Measurements from ENCODE around the gene PPT1. TPM values are rescaled to one million over a fixed set of nuclear protein-coding genes. Genes with fewer than 3 reads are reported as not detected.

The PPT1 gene
- total RNA-seq, 1 donor from 2014 or later: 31.1 TPM

DNA sequence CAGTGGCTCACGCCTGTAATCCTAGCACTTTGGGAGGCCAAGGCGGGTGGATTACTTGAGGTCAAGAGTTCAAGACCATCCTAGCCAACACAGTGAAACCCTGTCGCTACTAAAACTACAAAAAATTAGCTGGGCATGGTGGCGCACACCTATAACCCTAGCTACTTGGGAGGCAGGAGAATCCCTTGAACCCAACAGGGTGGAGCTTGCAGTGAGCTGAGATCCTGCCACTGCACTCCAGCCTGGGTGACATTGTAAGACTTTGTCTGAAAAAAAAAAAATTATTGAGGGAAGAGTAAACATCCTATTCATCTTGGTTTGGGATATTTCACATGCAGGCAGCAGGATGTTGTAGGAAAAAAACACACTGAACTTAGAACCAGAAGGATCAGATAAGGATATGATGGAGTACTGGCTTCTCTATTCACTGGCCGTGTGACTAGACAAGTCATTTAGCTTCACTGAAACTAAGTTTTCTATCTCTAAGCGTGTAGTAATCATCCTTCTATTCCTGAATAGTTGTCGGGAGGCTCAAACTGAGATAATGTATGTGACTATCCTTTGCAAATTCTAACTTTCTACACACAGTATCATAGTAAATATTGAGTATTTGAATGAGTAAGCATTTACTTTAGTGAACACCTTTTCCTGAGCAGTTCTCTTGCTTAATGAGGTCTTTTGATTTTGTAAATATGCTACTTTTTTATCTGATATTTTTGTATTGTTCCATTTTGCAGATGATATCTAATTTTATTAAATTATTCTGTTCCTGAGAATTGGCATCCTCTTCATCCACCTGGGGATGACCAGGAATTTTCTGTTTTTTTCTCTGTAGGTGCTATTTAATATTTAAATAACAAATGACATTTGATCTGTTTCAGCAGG, 38.4 kb downstream of the PPT1 start:
- no peak for DNase-seq (ENCODE audit: low spot score)
- intact Hi-C loops (cut with DNase I): loop anchor here (2.0 kb wide), 1 partner anchor 18 kb away; the partner anchor contains the start of gene CAP1

DNA sequence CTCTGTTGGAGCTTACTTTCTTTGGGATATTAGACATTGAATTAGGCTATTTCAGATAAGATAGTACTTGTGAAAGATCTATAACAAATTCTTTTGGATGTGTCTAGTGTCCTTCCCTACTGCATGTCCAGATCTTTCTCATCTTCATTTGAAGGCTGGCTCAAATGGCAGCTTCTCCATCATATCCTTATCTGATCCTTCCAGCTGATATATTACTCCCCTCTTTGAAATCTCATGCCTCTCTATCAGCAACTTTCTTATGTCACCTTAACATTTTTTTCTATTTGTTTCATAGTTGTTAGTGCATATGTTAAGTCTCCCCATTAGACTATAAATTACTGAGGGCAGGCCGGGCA, 39.0 kb downstream of the PPT1 start:
- intact Hi-C loops (cut with DNase I): loop anchor here (2.0 kb wide), 1 partner anchor 17 kb away; the partner anchor contains the start of gene CAP1
- no peak for DNase-seq (ENCODE audit: low spot score)

DNA sequence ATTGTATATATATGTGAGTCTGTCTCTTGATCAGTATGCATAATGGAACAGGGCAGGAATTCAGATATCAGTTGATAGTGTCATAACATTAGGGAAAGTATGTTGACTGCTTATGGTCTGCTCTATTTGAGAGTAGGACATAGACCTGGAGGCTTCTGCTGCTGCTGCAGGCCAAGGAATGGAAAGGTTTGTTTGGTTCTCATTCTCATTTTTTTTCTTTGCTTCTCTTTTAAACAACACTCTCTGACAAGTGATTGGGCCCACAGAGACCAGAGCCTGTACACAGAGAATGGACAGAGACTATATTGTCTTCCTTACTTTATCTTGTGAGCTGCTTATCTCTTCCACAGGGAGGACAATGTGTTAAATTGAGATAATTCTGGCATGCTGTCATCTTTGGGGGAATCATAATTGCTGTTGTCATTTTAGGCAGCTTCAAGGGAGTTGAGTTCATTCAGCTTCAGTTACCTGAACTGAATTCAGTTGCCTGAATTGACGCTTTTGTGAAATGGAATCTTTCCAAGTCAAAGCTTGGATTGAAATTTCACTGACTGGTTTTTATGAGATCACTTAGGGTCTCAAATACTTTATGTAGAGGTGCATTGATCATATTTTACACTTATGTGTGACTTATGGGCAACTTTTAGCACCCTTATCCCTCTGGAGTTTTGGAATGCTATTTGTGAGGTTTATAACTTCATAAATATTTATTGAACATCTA, 39.6 kb downstream of the PPT1 start:
- intact Hi-C loops (cut with DNase I): loop anchor here (2.0 kb wide), 1 partner anchor 17 kb away; the partner anchor contains the start of gene CAP1
- DNase-seq (ENCODE audit: low spot score): no peak

DNA sequence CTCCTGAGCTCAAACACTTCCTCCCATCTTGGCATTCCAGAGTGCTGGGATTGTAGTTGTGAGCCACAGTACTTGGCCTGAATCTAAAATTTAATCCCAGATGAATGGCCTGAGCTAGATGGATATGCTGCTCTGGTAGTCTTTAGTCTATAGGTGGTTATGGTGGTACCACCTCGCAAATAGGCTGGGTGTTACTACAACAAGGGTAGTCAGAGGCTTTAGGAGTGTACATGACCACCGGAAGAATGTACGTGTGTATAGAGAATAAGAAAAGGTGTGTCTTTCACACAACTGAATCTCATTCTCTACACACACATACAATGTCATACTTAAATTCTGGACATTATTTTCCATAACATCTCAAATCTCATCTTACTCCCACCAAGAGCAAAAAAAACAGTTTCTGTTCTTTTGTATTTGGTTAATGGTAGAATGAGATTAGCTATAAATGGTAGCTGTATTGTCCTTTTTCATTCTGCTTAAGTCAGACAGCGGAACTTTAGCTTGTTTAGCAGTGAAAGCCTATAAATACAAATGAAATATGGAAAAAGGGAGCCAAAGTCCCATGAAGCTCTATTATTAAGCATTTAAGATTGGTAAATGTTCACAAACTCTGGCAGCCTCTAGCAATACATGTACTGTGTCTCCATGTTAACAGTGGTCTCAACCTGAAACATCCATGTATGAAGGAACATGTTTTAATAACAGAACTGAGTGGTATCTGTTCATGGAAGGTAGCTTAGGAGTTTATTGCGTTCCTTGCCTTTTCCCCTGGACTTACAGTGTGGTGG, 40.3 kb downstream of the PPT1 start:
- DNase-seq (ENCODE audit: low spot score): no peak
- intact Hi-C loops (cut with DNase I): no loop called here

DNA sequence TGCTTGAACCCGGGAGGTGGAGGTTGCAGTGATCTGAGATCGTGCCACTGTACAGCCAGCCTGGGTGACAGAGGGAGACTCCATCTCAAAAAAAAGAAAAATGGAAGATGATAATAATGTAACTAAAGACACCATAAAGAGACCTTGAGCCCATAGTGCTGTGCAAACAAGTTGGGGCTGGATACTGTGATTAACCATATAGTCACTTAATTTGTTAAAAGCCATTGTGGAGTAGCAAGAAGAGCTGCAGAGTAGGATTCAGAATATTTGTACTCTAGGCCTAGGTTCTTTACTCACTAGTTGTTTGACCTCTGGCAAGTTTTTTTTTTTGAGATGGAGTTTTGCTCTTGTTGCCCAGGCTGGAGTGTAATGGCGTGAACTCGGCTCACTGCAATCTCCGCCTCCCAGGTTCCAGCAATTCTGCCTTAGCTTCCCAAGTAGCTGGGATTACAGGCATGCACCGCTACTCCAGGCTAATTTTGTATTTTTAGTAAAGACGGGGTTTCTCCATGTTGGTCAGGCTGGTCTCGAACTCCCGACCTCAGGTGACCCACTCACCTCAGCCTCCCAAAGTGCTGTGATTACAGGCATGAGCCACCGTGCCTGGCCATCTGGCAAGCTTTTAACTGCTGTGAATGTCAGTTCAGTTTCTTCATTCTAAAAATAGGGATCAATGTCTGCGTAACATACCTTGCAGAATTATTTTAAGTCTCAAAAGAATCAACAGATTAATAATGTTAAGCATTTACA, 43.7 kb downstream of the PPT1 start:
- intact Hi-C loops (cut with DNase I): no loop called here
- no peak for DNase-seq (ENCODE audit: low spot score)

DNA sequence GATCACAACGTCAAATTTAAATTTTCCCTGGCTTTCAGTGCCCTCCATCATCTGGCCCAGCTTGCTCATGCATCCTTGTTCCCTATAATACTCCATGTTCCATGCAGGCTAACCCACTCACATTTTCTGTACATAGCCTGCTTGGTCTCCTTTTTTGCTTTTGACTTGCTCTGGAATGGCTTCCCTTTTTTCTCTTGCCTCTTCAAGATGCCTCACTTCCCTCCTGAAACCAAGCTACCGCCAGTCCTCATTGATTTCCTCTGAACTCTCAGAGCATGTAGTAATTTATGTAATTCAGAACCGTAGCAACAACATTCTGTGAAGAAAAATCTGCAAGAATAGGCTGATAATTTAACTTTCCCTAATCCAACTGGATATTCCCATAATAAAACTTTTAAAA, 46.2 kb downstream of the PPT1 start:
- no peak for DNase-seq (ENCODE audit: low spot score)
- intact Hi-C loops (cut with DNase I): no loop called here

DNA sequence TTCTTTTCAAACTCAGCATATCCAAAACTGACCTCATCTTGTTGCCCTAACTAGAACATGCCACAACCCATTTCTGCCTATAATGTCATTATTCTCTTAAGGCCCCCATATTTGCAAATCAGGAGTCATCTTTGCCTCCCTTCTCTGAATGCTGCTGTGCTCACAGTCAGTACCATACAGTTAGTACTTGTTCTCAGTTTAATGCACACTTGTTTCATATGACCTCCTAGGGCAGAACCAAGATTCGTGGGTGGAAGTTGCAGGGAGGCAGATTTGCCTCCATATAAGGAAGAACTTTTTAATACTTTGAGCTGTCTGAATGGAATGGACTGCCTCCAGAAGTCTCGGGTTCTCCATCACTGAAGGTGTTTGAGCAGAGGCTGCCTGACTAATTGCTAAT, 47.3 kb downstream of the PPT1 start:
- no peak for DNase-seq (ENCODE audit: low spot score)
- intact Hi-C loops (cut with DNase I): no loop called here

DNA sequence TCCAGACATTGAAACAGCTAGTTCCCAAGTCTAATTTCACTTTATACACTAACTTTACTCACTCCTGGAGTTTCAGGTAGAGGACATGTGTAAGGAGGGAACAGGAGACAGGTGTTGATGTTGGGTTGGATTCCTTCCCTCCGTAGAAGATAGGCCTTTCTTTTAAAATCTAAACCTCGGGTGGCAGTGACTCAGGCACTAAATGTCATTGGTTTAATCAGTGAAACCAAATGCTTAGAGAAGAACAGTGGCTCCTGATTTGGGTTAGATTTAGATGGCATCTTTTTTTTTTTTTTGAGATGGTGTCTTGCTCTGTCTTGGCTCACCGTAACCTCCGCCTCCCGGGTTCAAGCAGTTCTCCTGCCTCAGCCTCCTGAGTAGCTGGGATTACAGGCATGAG, 49.3 kb downstream of the PPT1 start:
- intact Hi-C loops (cut with DNase I): no loop called here
- DNase-seq (ENCODE audit: low spot score): no peak

DNA sequence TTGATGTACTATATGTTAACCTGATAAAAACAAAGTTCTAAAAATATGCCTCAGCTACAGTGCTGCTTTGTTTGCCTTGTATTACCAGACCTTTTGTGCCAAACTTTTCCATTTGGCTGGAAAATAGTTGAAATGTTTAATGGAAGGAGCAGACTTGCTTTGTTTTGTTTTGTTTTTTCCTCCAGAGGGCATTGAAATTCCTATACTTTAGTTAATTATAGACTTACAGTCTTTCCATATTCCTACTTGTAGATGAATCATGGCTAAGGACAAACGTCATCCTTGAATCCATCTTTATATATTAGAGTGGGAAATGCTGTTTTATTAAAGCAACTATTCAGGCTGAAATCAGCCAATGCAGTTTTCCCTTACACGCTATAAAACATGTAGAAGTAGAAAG, 49.8 kb downstream of the PPT1 start:
- DNase-seq (ENCODE audit: low spot score): no peak
- intact Hi-C loops (cut with DNase I): no loop called here

DNA sequence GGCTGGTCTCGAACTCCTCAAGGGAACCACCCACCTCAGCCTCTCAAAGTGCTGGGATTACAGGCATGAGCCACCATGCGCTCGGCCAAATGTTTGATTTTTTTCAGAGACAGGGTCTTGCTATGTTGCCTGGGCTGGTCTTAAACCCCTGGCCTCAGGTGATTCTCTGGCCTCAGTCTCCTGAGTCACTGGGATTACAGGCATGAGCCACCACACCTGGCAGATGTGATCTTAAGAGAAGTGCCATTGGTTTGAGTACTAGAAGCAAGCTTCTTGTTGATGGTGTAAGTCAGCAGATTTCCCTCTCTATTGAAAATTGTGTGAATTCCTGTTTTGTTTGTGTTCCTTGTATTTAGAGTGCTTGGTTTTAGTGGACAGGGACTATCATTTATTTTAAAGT, 51.3 kb downstream of the PPT1 start:
- intact Hi-C loops (cut with DNase I): no loop called here
- DNase-seq (ENCODE audit: low spot score): no peak

DNA sequence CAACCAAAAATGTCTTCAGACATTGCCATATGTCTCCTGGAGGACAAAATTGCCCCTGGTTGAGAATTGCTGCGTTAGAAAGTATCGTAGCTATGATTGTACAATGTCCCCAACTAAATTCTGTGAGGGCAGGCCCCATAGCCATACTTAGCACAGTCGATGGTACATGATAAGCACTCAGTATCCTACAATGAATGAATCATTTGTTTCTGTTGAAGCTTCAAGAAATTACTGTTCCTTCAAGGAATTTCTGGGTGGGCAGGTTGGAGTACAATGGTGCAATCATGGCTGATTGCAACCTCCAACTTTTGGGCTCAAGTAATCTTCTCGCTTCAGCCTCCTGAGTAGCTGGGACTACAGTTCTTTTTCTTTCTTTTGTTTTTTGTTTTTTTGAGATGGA, 51.9 kb downstream of the PPT1 start:
- no peak for DNase-seq (ENCODE audit: low spot score)
- intact Hi-C loops (cut with DNase I): no loop called here

DNA sequence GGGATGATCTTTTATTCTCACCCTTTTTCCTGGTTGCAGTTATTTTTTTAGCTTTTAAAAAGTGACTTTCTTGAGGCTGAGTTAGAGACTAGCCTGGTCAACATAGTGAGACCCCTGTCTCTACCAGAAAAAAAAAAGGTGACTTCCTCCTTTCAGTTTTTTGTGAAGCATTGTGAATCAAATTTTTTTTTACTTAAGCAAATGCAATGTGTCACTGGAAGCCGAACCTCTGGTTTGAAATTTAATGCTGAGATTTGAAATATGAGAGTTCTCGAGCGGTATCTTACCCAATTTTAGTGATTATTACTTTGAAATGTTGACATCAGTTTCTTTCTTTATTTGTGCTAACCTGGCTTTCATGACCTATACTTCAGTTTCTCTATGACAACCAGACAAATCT, 52.9 kb downstream of the PPT1 start:
- no peak for DNase-seq (ENCODE audit: low spot score)
- intact Hi-C loops (cut with DNase I): no loop called here

DNA sequence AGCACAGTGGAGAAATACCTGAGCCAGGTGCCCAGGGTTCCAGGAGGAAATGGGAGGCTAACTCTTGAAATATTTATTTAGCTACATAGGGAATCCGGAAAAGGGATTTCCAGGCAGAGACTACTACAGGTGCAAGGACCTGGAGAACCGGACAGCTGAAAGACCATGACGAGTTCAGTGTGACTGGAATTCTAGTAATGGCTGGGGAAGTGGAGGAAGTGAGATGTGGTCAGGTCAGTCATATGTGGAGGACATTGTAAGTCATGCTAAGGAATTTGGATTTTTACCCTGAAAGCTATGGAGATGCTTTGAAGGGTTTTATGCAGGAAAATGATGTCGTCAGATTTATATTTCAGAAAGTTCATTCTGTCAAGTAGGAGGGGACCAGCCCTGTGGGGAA, 54.7 kb downstream of the PPT1 start:
- no peak for DNase-seq (ENCODE audit: low spot score)
- intact Hi-C loops (cut with DNase I): no loop called here

DNA sequence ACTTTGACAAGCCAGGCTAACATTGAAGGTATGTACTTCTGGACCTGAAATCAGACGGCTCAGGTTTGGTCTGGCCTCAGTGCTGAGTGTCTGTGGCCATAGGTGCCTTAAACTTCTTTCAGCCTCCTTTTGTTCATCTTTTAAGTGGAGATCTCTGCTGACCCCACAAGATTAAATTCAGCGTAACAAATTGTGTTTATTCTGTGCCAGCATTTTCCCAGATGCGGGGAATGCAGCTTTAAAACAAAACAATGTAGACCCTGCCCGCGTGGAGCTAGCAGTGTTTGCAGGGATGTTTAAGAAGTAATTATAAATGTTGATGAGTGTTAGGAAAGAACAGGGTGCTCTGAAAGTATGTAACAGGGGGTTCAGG, 55.6 kb downstream of the PPT1 start:
- intact Hi-C loops (cut with DNase I): loop anchor here (2.0 kb wide), 1 partner anchor 17 kb away; no protein-coding TSS in a partner anchor
- DNase-seq (ENCODE audit: low spot score): no peak

DNA sequence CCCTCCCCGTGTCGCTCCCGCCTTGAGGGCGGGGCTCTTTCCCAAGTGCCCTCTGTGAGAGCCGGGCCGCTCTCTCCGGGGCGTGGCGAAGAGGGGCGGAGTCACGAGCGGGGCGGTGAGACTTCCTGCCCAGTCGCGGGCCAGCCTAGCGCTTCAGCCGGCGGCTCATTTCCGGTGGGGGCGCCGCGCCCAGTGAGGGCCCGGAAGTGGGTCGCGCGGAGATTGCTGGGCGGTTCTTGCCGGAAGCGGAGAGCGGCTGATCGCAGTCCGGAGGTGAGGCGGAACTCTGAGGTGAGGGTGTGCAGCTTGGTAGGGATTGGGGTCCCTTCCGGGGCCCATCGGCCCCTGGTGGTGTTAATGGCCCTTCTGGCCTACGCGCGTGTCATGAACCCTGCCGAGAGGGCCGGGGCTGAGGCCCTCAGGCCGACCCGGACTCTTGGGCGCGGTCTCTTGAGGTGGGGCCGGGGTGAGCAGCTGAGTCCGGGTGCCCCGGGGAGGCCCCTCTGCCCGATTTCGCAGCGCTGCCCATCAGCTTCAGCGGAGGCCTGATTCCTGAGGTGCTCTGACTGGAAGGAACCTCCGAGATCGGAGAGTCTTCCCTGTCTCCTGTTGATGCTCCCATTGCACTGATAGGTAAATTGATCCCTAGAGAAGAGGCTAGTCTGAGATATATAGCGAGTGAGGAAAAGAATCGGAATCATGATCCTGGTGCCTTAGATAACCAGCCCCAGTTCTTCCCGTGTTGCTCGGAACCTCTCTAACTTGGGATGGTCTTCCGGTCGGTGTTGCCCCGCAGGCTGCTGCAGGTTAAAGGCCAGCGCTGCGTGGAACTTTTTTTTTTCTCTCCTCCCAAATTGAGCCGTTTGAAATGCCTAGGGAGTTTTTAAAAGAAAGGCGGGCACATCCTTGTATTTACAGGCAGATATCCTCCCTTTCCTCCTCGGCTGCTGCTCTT, 56.3 kb downstream of the PPT1 start, which contains the start of gene CAP1:
Gene CAP1, plus strand, starts transcription at position 219 of the 955 bp plus-strand sequence. CDS start 18,618 bp downstream, outside the sequence.
- DNase-seq (ENCODE audit: low spot score): peak; percentile 100
- intact Hi-C loops (cut with DNase I): loop anchor here (2.0 kb wide), 1 partner anchor 18 kb away; no protein-coding TSS in a partner anchor

DNA sequence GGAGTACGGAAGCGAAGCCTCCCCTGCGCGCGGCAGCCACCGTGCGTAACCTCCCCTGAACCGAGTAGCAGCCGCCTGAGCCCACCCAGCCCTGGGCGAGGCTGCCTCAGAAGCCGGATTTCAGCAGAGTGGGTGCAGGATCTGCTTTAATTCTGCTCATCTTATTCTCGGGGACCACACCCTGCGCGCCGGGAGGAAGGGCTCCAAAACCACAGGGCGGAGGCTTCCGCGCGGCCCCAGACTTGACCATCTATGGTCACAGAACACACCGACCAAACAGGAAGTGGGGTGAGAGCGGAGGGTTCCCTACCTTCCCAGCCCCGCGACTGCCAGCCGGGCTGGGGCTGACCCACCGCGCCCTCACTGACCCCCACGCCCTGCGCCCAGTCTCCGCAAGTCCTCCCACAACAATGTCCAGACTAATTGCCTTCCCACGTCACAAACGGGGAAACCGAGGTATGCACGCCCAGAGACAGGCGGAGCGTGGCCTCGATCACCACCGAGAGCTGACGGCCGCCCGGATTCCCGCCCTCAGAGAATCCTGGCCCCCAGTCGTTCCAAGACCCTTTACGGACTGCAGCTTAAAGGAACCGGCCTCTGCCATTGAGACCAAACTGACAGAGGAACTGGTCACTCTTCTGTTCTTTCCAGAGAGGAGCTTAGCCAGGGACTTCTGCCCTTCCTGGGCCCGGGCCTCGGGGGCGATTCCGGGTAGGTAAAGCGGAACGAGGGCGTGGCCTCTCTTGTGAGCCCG, 57.1 kb downstream of the PPT1 start:
- peak; percentile 96 for DNase-seq (ENCODE audit: low spot score)
- intact Hi-C loops (cut with DNase I): loop anchor here (2.0 to 10.0 kb wide), 2 partner anchors 19 to 65 kb away; no protein-coding TSS in a partner anchor

DNA sequence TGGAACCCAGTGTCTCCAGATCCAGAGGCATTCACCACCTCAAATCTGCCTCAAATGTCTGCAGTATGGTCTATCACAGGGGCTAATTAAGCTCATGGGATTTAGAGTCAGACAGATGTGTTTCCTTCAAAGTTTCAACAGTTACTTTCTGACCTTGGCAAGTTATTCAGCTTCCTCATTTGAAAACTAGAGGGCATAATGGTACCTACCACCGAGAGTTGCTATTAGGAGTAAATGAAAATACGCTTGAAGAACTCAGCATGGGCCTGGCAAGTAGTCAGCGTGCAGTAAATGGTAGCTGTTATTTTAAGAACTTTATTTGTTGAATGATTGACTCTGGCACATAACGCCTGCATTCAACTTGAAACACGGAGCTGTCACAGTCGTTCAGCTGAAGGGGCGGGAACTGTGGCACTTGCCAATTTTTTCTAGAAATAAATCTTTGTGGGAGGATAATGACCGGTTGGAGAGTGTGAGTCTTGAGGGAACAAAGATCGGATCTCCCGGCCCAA, 57.8 kb downstream of the PPT1 start:
- no peak for DNase-seq (ENCODE audit: low spot score)
- intact Hi-C loops (cut with DNase I): loop anchor here (10.0 kb wide), 1 partner anchor 64 kb away; no protein-coding TSS in a partner anchor

Data from cardiac septum (tissue), 1 donor.